Nephron progenitor cell (in vitro differentiated cells): ENCODE results near the gene WWOX.

Experiments used
- DNase-seq: peaks from one replicate; pipeline ENCODE4 v3.0.0; 2021
- H3K27ac Mint-ChIP-seq: 2 replicates; pipeline ENCODE4 v1.8.0; 2021; ENCODE audit warnings: mild to moderate bottlenecking, moderate library complexity, mixed read lengths
- H3K27me3 Mint-ChIP-seq: 2 replicates; pipeline ENCODE4 v1.8.0; 2021; ENCODE audit warnings: mild to moderate bottlenecking, low read depth, mixed read lengths; ENCODE audit not compliant: poor library complexity
- H3K36me3 Mint-ChIP-seq: 2 replicates; pipeline ENCODE4 v1.8.0; 2021; ENCODE audit warnings: low read depth, mixed read lengths
- H3K4me1 Mint-ChIP-seq: 2 replicates; pipeline ENCODE4 v1.8.0; 2021; ENCODE audit warnings: mixed read lengths
- H3K4me3 Mint-ChIP-seq: 2 replicates; pipeline ENCODE4 v1.8.0; 2021; ENCODE audit warnings: mild to moderate bottlenecking, moderate library complexity, mixed read lengths
- H3K9me3 Mint-ChIP-seq: 2 replicates; pipeline ENCODE4 v1.8.0; 2021; ENCODE audit warnings: mild to moderate bottlenecking, moderate library complexity, mixed read lengths
- TF ChIP-seq, protein P1 (sequence below): fragments of 200-600 bp; sonication (generic); IDR thresholded peaks from 2 replicates; pipeline ENCODE4 v1.5.0; 2021; ENCODE audit warnings: antibody characterized with exemption

Gene WWOX

GRCh38 chr16:79188739-79189122 is 1089.3 kb downstream of the WWOX start:
- no peak for DNase-seq
- peak overlapping the region; percentile 91 for H3K27ac Mint-ChIP-seq
- no peak overlapping the region for H3K4me3 Mint-ChIP-seq
- peaks cover 12% of the 10 kb centered on the region for H3K9me3 Mint-ChIP-seq
- peaks cover 35% of the 10 kb centered on the region for H3K4me1 Mint-ChIP-seq
- peaks cover 2% of the 10 kb centered on the region for H3K27me3 Mint-ChIP-seq
- H3K36me3 Mint-ChIP-seq: peaks cover 12% of the 10 kb centered on the region
- TF ChIP-seq, protein P1, sequence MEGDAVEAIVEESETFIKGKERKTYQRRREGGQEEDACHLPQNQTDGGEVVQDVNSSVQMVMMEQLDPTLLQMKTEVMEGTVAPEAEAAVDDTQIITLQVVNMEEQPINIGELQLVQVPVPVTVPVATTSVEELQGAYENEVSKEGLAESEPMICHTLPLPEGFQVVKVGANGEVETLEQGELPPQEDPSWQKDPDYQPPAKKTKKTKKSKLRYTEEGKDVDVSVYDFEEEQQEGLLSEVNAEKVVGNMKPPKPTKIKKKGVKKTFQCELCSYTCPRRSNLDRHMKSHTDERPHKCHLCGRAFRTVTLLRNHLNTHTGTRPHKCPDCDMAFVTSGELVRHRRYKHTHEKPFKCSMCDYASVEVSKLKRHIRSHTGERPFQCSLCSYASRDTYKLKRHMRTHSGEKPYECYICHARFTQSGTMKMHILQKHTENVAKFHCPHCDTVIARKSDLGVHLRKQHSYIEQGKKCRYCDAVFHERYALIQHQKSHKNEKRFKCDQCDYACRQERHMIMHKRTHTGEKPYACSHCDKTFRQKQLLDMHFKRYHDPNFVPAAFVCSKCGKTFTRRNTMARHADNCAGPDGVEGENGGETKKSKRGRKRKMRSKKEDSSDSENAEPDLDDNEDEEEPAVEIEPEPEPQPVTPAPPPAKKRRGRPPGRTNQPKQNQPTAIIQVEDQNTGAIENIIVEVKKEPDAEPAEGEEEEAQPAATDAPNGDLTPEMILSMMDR: no peak

- H3K4me3 Mint-ChIP-seq: no peak overlapping the region
Observed at GRCh38 chr16:79190542-79190941, 1091.1 kb downstream of the WWOX start.

GRCh38 chr16:79191933-79192332 is 1092.5 kb downstream of the WWOX start:
- Mint-ChIP-seq H3K9me3 (peaks cover 12% of the 10 kb centered on the region), H3K4me1 (peaks cover 4% of the 10 kb centered on the region), H3K36me3 (peaks cover 12% of the 10 kb centered on the region), H3K4me3 (no peak overlapping the region), H3K27ac (no peak overlapping the region), H3K27me3 (peaks cover 6% of the 10 kb centered on the region)
- no peak for DNase-seq
- TF ChIP-seq, protein P1: no peak

More at GRCh38 chr16:79190542-79190941, 1091.1 kb downstream of the WWOX start:
- Mint-ChIP-seq H3K36me3 (peaks cover 12% of the 10 kb centered on the region), H3K27ac (no peak overlapping the region), H3K27me3 (peaks cover 6% of the 10 kb centered on the region), H3K9me3 (peaks cover 12% of the 10 kb centered on the region), H3K4me1 (peaks cover 18% of the 10 kb centered on the region)
- DNase-seq: no peak
- TF ChIP-seq, protein P1: no peak

- DNase-seq: no peak
- peaks cover 4% of the 10 kb centered on the region for H3K4me1 Mint-ChIP-seq
- no peak overlapping the region for H3K4me3 Mint-ChIP-seq
- TF ChIP-seq, protein P1: no peak
- H3K27me3 Mint-ChIP-seq: peaks cover 6% of the 10 kb centered on the region
- peaks cover 10% of the 10 kb centered on the region for H3K9me3 Mint-ChIP-seq
- H3K36me3 Mint-ChIP-seq: peaks cover 10% of the 10 kb centered on the region
- H3K27ac Mint-ChIP-seq: no peak overlapping the region
Observed at GRCh38 chr16:79192904-79193303, 1093.5 kb downstream of the WWOX start.

DNA sequence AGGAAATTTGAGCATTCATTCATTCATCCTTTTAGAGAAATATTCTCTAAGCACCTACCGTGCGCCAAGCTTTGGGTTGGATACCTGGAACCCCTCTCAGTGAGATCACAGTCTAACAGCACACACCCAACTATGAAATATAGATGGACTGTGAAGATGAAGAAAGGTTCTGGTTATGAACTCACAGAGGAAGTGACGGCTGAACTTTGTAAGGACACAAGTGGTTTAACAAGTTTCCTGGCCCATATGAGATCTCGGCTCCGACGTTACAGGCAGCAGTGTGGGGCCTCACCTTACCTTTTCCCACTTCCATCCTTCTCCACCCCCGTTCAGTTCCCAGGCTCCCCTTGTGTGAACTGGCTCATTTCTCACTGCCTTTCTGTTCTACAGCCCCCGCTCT is 1094.8 kb downstream of the WWOX start:
- DNase-seq: no peak
- Mint-ChIP-seq H3K9me3 (no peaks in the 10 kb centered on the region), H3K4me3 (no peak overlapping the region), H3K27ac (no peak overlapping the region), H3K36me3 (no peaks in the 10 kb centered on the region), H3K27me3 (peaks cover 3% of the 10 kb centered on the region), H3K4me1 (peaks cover 4% of the 10 kb centered on the region)
- TF ChIP-seq, protein P1: no peak

DNA sequence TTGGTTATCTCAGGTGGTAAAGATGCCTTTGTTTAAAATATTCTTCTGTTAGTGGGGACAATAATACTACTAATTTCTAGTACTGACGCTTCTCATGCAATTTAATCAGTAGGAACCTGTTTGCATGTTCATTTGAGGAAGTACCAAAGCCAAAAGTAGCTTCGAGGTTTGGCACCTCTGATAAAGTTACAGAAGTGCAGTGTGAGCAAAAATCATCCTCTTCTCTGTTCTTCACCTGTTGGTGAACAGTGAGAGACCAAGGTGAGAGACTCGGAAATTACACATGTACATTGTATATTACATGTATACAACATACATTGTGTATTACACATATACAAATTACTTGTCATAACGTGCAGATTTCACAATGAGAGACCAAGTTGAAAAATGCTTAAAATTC is 1096.5 kb downstream of the WWOX start:
- TF ChIP-seq, protein P1: no peak
- H3K9me3 Mint-ChIP-seq: no peaks in the 10 kb centered on the region
- DNase-seq: no peak
- H3K36me3 Mint-ChIP-seq: no peaks in the 10 kb centered on the region
- H3K27ac Mint-ChIP-seq: no peak overlapping the region
- peaks cover 3% of the 10 kb centered on the region for H3K27me3 Mint-ChIP-seq
- H3K4me1 Mint-ChIP-seq: peaks cover 4% of the 10 kb centered on the region
- H3K4me3 Mint-ChIP-seq: no peak overlapping the region
